Measurements from ENCODE around the gene COPS7A. TPM values are rescaled to one million over a fixed set of nuclear protein-coding genes. Genes with fewer than 3 reads are reported as not detected.

The COPS7A gene
- total RNA-seq, 4 donors from 2014 or later, result 38.4 to 72.6 (median 51.8) TPM

DNA sequence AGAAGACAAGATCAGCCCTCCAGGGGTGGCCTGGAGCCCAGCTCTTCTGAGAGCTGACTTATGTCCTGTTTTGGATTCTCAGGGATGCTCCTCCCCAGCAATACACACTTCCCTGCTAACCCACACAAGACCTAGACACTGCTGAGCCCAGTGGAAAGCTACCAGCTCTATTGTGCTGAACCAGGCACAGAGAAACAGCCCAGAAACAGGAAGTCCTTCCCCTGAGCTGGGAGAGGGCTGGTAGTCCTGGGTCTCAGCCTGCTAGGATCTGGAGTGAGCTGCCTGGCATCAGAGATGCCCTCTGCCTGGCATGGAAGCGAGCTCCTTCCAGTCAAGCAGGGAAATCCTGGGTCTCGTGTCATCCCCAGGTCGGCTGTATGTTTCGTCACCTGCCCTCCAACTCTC is 47.2 kb downstream of the COPS7A start:
- Histone ChIP-seq H3K9me3 (no peaks in the 10 kb centered on the region), H3K4me1 (peaks cover 0 to 64% (median 10%) of the 10 kb centered on the region in 4 donors), H3K27me3 (no peaks in the 10 kb centered on the region), H3K4me3 (no peak overlapping the region), H3K36me3 (peaks cover 0 to 14% (median 0%) of the 10 kb centered on the region in 3 donors), H3K27ac (peak overlapping the region in 3 of 4 donors; percentile 31 to 79 (median 64))
- DNase-seq, result no peak
- TF ChIP-seq POLR2A (IDR thresholded peaks at IDR 0.05), result no peak

DNA sequence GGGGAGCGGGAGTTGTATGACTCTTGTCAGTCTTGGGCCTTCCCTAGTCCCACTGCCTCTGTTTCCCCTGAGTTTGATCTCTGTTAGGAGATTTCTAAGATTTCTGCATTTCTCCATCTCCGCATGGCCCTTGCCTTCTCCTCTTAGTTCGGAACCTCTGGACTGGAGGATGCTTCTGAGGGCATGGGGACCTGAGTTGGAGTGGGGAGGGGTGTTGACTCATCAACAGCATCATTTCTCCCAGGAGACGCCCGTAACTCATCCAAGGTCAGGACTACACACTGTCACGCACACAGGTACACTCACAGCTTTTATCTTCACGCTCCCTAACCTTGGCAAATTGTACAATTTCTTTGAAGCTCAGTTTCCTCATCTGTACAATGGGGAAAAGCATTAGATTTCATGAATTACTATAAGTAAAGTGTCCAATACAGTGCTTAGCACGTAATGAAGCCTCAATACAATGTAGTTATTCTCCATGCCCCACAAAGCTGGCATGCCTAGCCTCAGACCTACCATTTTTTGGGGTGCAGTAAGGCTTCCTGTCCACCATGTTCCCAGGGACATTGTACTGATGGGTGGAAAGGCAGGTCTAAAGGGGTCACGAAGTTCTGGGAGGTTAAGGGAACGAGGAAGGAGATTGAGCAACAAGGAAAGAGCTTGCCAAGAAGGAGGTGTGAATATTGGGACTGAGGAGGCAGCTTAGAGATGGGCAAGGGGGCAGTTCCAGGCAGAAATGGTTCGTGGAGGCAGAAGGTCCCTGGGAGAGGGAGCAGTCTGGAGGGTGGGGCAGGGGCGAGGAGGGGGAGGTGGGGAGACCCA is 47.9 kb downstream of the COPS7A start:
- Histone ChIP-seq H3K9me3 (no peaks in the 10 kb centered on the region), H3K27me3 (no peaks in the 10 kb centered on the region), H3K4me3 (peak overlapping the region in 3 of 4 donors; percentile 20 to 49 (median 31)), H3K36me3 (peaks cover 0 to 14% (median 0%) of the 10 kb centered on the region in 3 donors), H3K27ac (peak overlapping the region; percentile 32 to 79 (median 62)), H3K4me1 (peaks cover 0 to 64% (median 9%) of the 10 kb centered on the region in 4 donors)
- TF ChIP-seq, protein P1, sequence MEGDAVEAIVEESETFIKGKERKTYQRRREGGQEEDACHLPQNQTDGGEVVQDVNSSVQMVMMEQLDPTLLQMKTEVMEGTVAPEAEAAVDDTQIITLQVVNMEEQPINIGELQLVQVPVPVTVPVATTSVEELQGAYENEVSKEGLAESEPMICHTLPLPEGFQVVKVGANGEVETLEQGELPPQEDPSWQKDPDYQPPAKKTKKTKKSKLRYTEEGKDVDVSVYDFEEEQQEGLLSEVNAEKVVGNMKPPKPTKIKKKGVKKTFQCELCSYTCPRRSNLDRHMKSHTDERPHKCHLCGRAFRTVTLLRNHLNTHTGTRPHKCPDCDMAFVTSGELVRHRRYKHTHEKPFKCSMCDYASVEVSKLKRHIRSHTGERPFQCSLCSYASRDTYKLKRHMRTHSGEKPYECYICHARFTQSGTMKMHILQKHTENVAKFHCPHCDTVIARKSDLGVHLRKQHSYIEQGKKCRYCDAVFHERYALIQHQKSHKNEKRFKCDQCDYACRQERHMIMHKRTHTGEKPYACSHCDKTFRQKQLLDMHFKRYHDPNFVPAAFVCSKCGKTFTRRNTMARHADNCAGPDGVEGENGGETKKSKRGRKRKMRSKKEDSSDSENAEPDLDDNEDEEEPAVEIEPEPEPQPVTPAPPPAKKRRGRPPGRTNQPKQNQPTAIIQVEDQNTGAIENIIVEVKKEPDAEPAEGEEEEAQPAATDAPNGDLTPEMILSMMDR (IDR thresholded peaks at IDR 0.05), result no peak
- TF ChIP-seq POLR2A (IDR thresholded peaks at IDR 0.05), result no peak
- no peak for DNase-seq

DNA sequence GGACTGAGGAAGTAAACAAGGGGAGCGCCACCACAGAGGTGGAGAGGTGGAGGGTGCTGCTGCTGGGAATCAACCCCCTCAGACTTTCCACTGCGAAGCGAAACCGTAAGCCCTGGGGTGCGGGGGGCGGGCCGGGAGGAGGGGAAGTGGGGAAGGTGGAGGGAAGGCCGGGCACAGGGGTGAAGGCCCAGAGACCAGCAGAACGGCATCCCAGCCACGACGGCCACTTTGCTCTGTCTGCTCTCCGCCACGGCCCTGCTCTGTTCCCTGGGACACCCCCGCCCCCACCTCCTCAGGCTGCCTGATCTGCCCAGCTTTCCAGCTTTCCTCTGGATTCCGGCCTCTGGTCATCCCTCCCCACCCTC is 48.5 kb downstream of the COPS7A start, which contains the start of gene LAG3:
Gene LAG3 (plus strand): TSS at position 190 of the 365 bp plus-strand sequence. CDS start 333 bp downstream, outside the sequence.
- peak within 1 kb of the TSS; percentile 28 to 49 (median 38) for H3K4me3 ChIP-seq
- TF ChIP-seq, protein P1 (IDR thresholded peaks at IDR 0.05), result no peak
- TF ChIP-seq POLR2A (IDR thresholded peaks at IDR 0.05), result no peak
- H3K36me3 ChIP-seq, result peaks cover 0 to 14% (median 0%) of the 10 kb centered on the region in 3 donors
- peak in 1 of 3 donors; percentile 37 for DNase-seq
- H3K4me1 ChIP-seq, result peaks cover 0 to 64% (median 9%) of the 10 kb centered on the region in 4 donors
- H3K27me3 ChIP-seq, result no peaks in the 10 kb centered on the region
- no peaks in the 10 kb centered on the region for H3K9me3 ChIP-seq
- peak within 1 kb of the TSS; percentile 57 to 79 (median 62) for H3K27ac ChIP-seq

DNA sequence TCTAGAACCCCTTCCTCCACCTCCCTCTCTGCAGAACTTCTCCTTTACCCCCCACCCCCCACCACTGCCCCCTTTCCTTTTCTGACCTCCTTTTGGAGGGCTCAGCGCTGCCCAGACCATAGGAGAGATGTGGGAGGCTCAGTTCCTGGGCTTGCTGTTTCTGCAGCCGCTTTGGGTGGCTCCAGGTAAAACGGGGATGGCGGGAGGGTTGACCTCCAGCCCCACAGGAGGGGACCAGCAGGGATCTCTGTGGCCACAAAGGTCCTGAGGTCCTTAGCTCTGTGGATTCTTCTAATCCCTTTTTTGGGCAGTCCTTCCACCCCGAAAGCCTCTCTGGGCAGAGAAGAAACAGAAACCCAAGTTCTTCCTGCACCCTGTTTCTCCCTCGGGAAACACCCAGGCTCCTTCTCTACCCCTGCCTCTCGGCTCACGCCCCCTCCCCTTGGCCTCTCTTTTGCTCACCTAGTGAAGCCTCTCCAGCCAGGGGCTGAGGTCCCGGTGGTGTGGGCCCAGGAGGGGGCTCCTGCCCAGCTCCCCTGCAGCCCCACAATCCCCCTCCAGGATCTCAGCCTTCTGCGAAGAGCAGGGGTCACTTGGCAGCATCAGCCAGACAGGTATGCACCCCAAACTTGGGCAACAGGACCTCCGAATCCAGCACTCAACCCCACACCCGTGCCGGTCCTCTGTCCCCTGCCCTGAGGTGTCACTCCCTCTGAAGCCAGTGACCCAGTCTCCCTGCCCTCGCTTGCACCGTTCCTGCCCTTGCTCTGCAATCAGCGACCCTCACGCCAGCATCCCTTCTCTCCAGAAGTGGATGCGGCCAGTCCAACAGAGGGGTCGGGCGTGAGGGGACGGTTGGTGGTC is 49.1 kb downstream of the COPS7A start:
- Histone ChIP-seq H3K9me3 (no peaks in the 10 kb centered on the region), H3K27me3 (no peaks in the 10 kb centered on the region), H3K4me3 (peak overlapping the region; percentile 28 to 49 (median 38)), H3K4me1 (peaks cover 0 to 62% (median 7%) of the 10 kb centered on the region in 4 donors), H3K36me3 (peaks cover 0 to 14% (median 0%) of the 10 kb centered on the region in 3 donors), H3K27ac (peak overlapping the region; percentile 57 to 79 (median 62))
- no peak for TF ChIP-seq POLR2A (IDR thresholded peaks at IDR 0.05)
- TF ChIP-seq, protein P1 (IDR thresholded peaks at IDR 0.05), result no peak
- no peak for DNase-seq

DNA sequence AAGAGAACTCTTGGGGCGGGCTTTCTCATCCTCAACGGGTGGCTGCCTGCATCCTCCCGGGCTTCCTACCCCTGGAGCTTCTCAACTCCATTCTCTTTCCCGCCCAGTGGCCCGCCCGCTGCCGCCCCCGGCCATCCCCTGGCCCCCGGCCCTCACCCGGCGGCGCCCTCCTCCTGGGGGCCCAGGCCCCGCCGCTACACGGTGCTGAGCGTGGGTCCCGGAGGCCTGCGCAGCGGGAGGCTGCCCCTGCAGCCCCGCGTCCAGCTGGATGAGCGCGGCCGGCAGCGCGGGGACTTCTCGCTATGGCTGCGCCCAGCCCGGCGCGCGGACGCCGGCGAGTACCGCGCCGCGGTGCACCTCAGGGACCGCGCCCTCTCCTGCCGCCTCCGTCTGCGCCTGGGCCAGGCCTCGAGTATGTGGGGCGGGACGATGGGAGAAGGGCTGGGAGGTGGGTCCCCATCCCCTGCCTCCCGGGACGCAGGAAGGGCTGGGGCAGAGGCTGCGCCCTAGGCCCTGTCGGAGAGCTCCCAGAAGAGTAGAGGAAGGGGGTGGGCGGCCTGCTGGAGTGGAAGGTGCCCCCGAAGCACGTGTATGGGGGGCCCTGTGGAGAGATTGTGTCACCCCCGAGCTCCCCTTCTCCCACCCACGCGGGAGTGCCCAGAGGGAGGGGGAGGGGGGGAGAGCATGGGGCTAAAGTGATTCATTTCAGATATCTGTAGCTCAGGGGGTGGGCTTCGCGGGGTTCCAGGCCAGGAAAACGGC is 49.9 kb downstream of the COPS7A start:
- H3K36me3 ChIP-seq, result peaks cover 0 to 14% (median 0%) of the 10 kb centered on the region in 3 donors
- peak overlapping the region; percentile 28 to 49 (median 38) for H3K4me3 ChIP-seq
- H3K4me1 ChIP-seq, result peaks cover 0 to 61% (median 7%) of the 10 kb centered on the region in 4 donors
- TF ChIP-seq POLR2A (IDR thresholded peaks at IDR 0.05), result no peak
- TF ChIP-seq, protein P1 (IDR thresholded peaks at IDR 0.05), result no peak
- H3K27me3 ChIP-seq, result no peaks in the 10 kb centered on the region
- no peaks in the 10 kb centered on the region for H3K9me3 ChIP-seq
- no peak for DNase-seq
- H3K27ac ChIP-seq, result peak overlapping the region; percentile 57 to 79 (median 62)
